Measurements from ENCODE around the gene RBM14. TPM values are rescaled to one million over a fixed set of nuclear protein-coding genes. Genes with fewer than 3 reads are reported as not detected.

RBM14 gene
- total RNA-seq, 1 experiment from 2014 or later: 38.1 TPM

- no peak for DNase-seq (ENCODE audit: extremely low read depth, low read depth)
Measured at GRCh38 chr11:66676282-66676919, 60.0 kb downstream of the RBM14 start.

Small RNA genes lying within 50 kb of the gene (small RNA-seq; reads per million reads assigned to genes)
- 0 reads per million in 2 experiments for gene RNU4-39P

Other genes with a start within 250 kb of the RBM14 start
- 4.6 and 4.7 TPM in 2 replicates for gene SLC29A2, start 244.9 kb upstream of the RBM14 start, total RNA-seq (2014; rRNA removed; shearing (Covaris generic))
- not detected in 2 replicates for gene NPAS4, start 195.6 kb upstream of the RBM14 start, total RNA-seq (2014; rRNA removed; shearing (Covaris generic))
- gene MRPL11, start 177.8 kb upstream of the RBM14 start, total RNA-seq (2014; rRNA removed; shearing (Covaris generic)): 66.8 and 90.4 TPM in 2 replicates
- 2.7 and 3.2 TPM in 2 replicates for gene PELI3, start 149.7 kb upstream of the RBM14 start, total RNA-seq (2014; rRNA removed; shearing (Covaris generic))
- 30.8 and 31.9 TPM in 2 replicates for gene DPP3, start 136.2 kb upstream of the RBM14 start, total RNA-seq (2014; rRNA removed; shearing (Covaris generic))
- 13.7 and 16.7 TPM in 2 replicates for gene BBS1, start 106.0 kb upstream of the RBM14 start, total RNA-seq (2014; rRNA removed; shearing (Covaris generic))
- 8.0 and 13.7 TPM in 2 replicates for gene ZDHHC24, start 70.6 kb upstream of the RBM14 start, total RNA-seq (2014; rRNA removed; shearing (Covaris generic))
- gene ACTN3, start 69.7 kb upstream of the RBM14 start, total RNA-seq (2014; rRNA removed; shearing (Covaris generic)): not detected in 2 replicates
- gene CTSF, start 48.0 kb upstream of the RBM14 start, total RNA-seq (2014; rRNA removed; shearing (Covaris generic)): 9.0 and 9.5 TPM in 2 replicates
- 0.37 and 0.52 TPM in 2 replicates for gene CCDC87, start 23.6 kb upstream of the RBM14 start, total RNA-seq (2014; rRNA removed; shearing (Covaris generic))
- 13.7 and 14.7 TPM in 2 replicates for gene CCS, start 23.4 kb upstream of the RBM14 start, total RNA-seq (2014; rRNA removed; shearing (Covaris generic))
- 64.3 and 69.4 TPM in 2 replicates for gene RBM4, start 22.1 kb downstream of the RBM14 start, total RNA-seq (2014; rRNA removed; shearing (Covaris generic))
- gene RBM4B, start 61.3 kb downstream of the RBM14 start, total RNA-seq (2014; rRNA removed; shearing (Covaris generic)): 14.1 and 17.2 TPM in 2 replicates
- gene SPTBN2, start 112.6 kb downstream of the RBM14 start, total RNA-seq (2014; rRNA removed; shearing (Covaris generic)): 17.0 and 17.4 TPM in 2 replicates
- gene RCE1, start 226.8 kb downstream of the RBM14 start, total RNA-seq (2014; rRNA removed; shearing (Covaris generic)): 24.1 and 30.8 TPM in 2 replicates
- gene LRFN4, start 240.4 kb downstream of the RBM14 start, total RNA-seq (2014; rRNA removed; shearing (Covaris generic)): 30.5 and 32.4 TPM in 2 replicates

All from NCI-H460 (cell line).